Right lobe of liver (tissue), 6 donors: ENCODE results near the gene AFMID. TPM values are rescaled to one million over a fixed set of nuclear protein-coding genes. Genes with fewer than 3 reads are reported as not detected.
A peak's percentile ranks its signal among the peaks of the same experiment; 100 is the strongest.

Source experiments
- ATAC-seq, 4 donors: fragments of 200-7000 bp; cut with Tn5 transposase; one replicate each; pipeline ENCODE4 v1.9.1; 2020; ENCODE audit warnings: mild to moderate bottlenecking in 4 of 4, moderate library complexity in 4 of 4
- DNase-seq, 3 donors: peaks; one replicate each; pipeline ENCODE4 v3.0.0-alpha.2; 2020
- H3K27ac ChIP-seq, 3 donors: fragments of 200-600 bp; one replicate each; pipeline ENCODE4 v1.8.0; 2022
- H3K27me3 ChIP-seq, 2 donors: fragments of 200-600 bp; one replicate each; pipeline ENCODE4 v1.8.0; 2022
- H3K36me3 ChIP-seq, 4 donors: fragments of 200-600 bp; sonication (generic) in 1 of 4; one replicate each; pipeline versions ENCODE4 v1.5.1 to v1.8.0; 2017 to 2022; ENCODE audit warnings: control low read depth in 1 of 4
- H3K4me1 ChIP-seq, 4 donors: fragments of 200-600 bp; sonication (generic) in 1 of 4; one replicate each; pipeline versions ENCODE4 v1.5.1 to v1.8.0; 2017 to 2022; ENCODE audit warnings: control low read depth in 1 of 4
- H3K4me3 ChIP-seq, 3 donors: fragments of 200-600 bp; one replicate each; pipeline ENCODE4 v1.8.0; 2022
- H3K9me3 ChIP-seq, 4 donors: fragments of 200-600 bp; sonication (generic) in 1 of 4; one replicate each; pipeline versions ENCODE4 v1.5.1 to v1.8.0; 2017 to 2022; ENCODE audit warnings: control low read depth in 1 of 4
- CTCF ChIP-seq, 4 donors: fragments of 200-600 bp in 3 of 4; fragments of 450-650 bp in 1 of 4; IDR thresholded peaks; one replicate each; pipeline versions ENCODE4 v1.5.1 to v1.8.0; 2016 to 2022; ENCODE audit warnings: antibody characterized with exemption in 4 of 4, mild to moderate bottlenecking in 2 of 4
- POLR2A ChIP-seq: fragments of 450-650 bp; IDR thresholded peaks from one replicate; pipeline ENCODE4 v1.6.1; 2017; ENCODE audit warnings: antibody characterized with exemption, mild to moderate bottlenecking
- WGBS: methylation state at CpG from one replicate; pipeline ENCODE4 v1.1.6; 2018; ENCODE audit warnings: low coverage, low lambda C conversion rate; ENCODE audit not compliant: insufficient coverage; ENCODE audit errors: missing lambda C conversion rate; 5-methylcytosine and 5-hydroxymethylcytosine counted together
- intact Hi-C, 2 donors: fragments of 100-400 bp; cut with DNase I; formaldehyde crosslinking; loops; one replicate each; pipeline versions ENCODE4 v1.11.2 to v1.14.1; 2022
- total RNA-seq, 6 experiments: library from RNA; depleted of rRNA in 2 of 6; stranded (reverse); fragments of >200 nt in 2 of 6; fragmentation: NEBNext Ultra II Directional in 3 of 6; extraction: Animal tissue kit (Norgen Biotek cat#: 25700) in 3 of 6; gene quantifications; one replicate each; pipeline versions ENCODE4 v1.1.0 to v1.2.4, GENCODE V29; 2016 to 2023
- donor health status: DM: no; HTN: yes; CAD: no.
- donor health status: DM: no; HTN: no; CAD: no.
- donor health status: DM: no; HTN: no; CAD: no.
- donor health status: DM: no; HTN: yes; CAD: no.
- donor health status: DM: no; HTN: yes; CAD: no.

Gene AFMID
- total RNA-seq, 6 experiments from 2014 or later, result 96.6 to 156 (median 142) TPM

- intact Hi-C loops, result no loop called here
- no peak overlapping the region for H3K27ac ChIP-seq
- no peak for ATAC-seq
- no peak for TF ChIP-seq POLR2A
- no peak for TF ChIP-seq CTCF (IDR thresholded peaks at IDR 0.05)
- DNase-seq, result no peak
- H3K4me1 ChIP-seq, result no peaks in the 10 kb centered on the region
- no peak overlapping the region for H3K4me3 ChIP-seq
- WGBS, result 73% methylated on average over 8 of the region's 12 CpGs
- H3K27me3 ChIP-seq, result peaks cover 0 to 9% of the 10 kb centered on the region in 2 donors
- H3K36me3 ChIP-seq, result no peaks in the 10 kb centered on the region
- H3K9me3 ChIP-seq, result no peaks in the 10 kb centered on the region
Measured at GRCh38 chr17:78226055-78226758, 39.0 kb downstream of the AFMID start.

GRCh38 chr17:78226759-78227454 lies 39.7 kb downstream of the AFMID start:
- Histone ChIP-seq H3K27ac (no peak overlapping the region), H3K4me1 (no peaks in the 10 kb centered on the region), H3K9me3 (no peaks in the 10 kb centered on the region), H3K27me3 (peaks cover 0 to 11% of the 10 kb centered on the region in 2 donors), H3K36me3 (no peaks in the 10 kb centered on the region), H3K4me3 (no peak overlapping the region)
- TF ChIP-seq CTCF (IDR thresholded peaks at IDR 0.05) (no peak), POLR2A (no peak)
- ATAC-seq (peak in 2 of 4 donors; percentile 21 to 29), DNase-seq (no peak)
- intact Hi-C loops, result no loop called here
- 47% methylated on average over 9 of the region's 20 CpGs for WGBS

GRCh38 chr17:78227455-78227916 lies 40.3 kb downstream of the AFMID start:
- Histone ChIP-seq H3K36me3 (no peaks in the 10 kb centered on the region), H3K4me1 (no peaks in the 10 kb centered on the region), H3K9me3 (no peaks in the 10 kb centered on the region), H3K4me3 (no peak overlapping the region), H3K27ac (no peak overlapping the region), H3K27me3 (peaks cover 0 to 11% of the 10 kb centered on the region in 2 donors)
- DNase-seq (no peak), ATAC-seq (no peak)
- WGBS, result 61% methylated on average over 8 of the region's 10 CpGs
- TF ChIP-seq CTCF (IDR thresholded peaks at IDR 0.05) (no peak), POLR2A (no peak)
- intact Hi-C loops, result no loop called here

GRCh38 chr17:78228176-78228575 lies 41.0 kb downstream of the AFMID start:
- WGBS, result 68% methylated on average over 4 of the region's 4 CpGs
- H3K36me3 ChIP-seq, result no peaks in the 10 kb centered on the region
- no peaks in the 10 kb centered on the region for H3K4me1 ChIP-seq
- no peak overlapping the region for H3K27ac ChIP-seq
- ATAC-seq (no peak), DNase-seq (no peak)
- peaks cover 0 to 11% of the 10 kb centered on the region in 2 donors for H3K27me3 ChIP-seq
- H3K9me3 ChIP-seq, result no peaks in the 10 kb centered on the region
- intact Hi-C loops, result no loop called here
- TF ChIP-seq POLR2A, result no peak
- TF ChIP-seq CTCF (IDR thresholded peaks at IDR 0.05), result no peak
- H3K4me3 ChIP-seq, result no peak overlapping the region
